ENCODE data around the gene FOXF2.

DNA sequence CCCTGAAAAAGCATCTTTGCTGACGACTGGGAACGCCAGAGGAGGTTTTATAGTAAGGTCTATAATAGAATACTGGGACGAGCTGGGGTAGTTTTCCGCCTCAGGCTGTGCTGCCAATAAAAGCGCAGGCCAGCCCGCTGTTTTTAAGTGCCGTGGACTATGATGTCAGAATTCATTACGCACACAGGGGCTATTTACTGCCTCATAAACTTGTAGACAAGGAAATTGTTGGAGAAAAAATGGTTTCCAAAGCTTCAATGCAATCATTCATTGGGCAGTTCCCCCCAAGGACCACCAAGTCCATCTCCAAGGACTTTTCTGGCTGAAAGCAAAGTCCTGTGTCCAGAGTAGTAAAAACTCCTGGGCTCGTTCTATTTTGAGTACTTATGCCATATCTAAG, 20.4 kb upstream of the FOXF2 start:
- TF ChIP-seq, protein P1, sequence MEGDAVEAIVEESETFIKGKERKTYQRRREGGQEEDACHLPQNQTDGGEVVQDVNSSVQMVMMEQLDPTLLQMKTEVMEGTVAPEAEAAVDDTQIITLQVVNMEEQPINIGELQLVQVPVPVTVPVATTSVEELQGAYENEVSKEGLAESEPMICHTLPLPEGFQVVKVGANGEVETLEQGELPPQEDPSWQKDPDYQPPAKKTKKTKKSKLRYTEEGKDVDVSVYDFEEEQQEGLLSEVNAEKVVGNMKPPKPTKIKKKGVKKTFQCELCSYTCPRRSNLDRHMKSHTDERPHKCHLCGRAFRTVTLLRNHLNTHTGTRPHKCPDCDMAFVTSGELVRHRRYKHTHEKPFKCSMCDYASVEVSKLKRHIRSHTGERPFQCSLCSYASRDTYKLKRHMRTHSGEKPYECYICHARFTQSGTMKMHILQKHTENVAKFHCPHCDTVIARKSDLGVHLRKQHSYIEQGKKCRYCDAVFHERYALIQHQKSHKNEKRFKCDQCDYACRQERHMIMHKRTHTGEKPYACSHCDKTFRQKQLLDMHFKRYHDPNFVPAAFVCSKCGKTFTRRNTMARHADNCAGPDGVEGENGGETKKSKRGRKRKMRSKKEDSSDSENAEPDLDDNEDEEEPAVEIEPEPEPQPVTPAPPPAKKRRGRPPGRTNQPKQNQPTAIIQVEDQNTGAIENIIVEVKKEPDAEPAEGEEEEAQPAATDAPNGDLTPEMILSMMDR (IDR thresholded peaks at IDR 0.05): no peak
- TF ChIP-seq EP300 (IDR thresholded peaks at IDR 0.05): no peak
- no peak for TF ChIP-seq POLR2A (IDR thresholded peaks at IDR 0.05)

All from ovary (tissue), 3 donors.